IPS-11a (cell line): ENCODE results near the gene SLCO1C1.
"Not testable (repeated sequence)": the region's sequence is repeated elsewhere in the genome, so short reads cannot be mapped to it uniquely, and the experiment has no call there.

Experiments used
- H3K4me3 ChIP-seq: one replicate; pipeline ENCODE4 v1.5.1; 2013; ENCODE audit warnings: low read depth, low read length, control low read depth

The SLCO1C1 gene

GRCh38 chr12:20783796-20784357, 88.7 kb downstream of the SLCO1C1 start:
- not testable (repeated sequence) for H3K4me3 ChIP-seq

- no peak overlapping the region for H3K4me3 ChIP-seq
These were observed 97.8 kb downstream of the SLCO1C1 start for GRCh38 chr12:20792971-20793370.

- no peak overlapping the region for H3K4me3 ChIP-seq
These were observed 103.4 kb downstream of the SLCO1C1 start for GRCh38 chr12:20798554-20798953.

GRCh38 chr12:20800160-20800559, 105.0 kb downstream of the SLCO1C1 start:
- H3K4me3 ChIP-seq, result no peak overlapping the region

GRCh38 chr12:20801035-20801434, 105.9 kb downstream of the SLCO1C1 start:
- no peak overlapping the region for H3K4me3 ChIP-seq
